Measurements from ENCODE around the gene PRR23A.

DNA sequence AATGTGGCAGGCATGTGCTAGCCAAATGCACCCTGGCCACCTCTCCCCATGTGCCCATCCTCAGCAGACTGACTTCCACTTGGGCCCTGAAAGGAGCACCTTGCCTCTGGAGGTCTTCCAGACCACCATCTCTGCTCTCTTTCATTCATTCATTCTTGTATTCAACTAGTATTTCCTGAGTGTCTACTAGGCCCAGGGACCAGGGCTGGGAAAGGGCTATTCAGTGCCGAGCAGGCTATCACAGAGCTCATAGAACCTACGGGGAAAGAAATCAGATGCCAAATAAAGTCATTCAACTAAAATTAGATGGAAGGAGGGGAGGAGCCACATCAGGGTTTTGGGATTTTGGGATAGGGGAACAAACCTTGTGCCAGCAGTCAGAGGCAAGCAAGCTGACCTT is 18.9 kb downstream of the PRR23A start:
- no peak for TF ChIP-seq YY1 (IDR thresholded peaks at IDR 0.05; ENCODE audit: low read depth, low read length)
- TF ChIP-seq, protein P1, sequence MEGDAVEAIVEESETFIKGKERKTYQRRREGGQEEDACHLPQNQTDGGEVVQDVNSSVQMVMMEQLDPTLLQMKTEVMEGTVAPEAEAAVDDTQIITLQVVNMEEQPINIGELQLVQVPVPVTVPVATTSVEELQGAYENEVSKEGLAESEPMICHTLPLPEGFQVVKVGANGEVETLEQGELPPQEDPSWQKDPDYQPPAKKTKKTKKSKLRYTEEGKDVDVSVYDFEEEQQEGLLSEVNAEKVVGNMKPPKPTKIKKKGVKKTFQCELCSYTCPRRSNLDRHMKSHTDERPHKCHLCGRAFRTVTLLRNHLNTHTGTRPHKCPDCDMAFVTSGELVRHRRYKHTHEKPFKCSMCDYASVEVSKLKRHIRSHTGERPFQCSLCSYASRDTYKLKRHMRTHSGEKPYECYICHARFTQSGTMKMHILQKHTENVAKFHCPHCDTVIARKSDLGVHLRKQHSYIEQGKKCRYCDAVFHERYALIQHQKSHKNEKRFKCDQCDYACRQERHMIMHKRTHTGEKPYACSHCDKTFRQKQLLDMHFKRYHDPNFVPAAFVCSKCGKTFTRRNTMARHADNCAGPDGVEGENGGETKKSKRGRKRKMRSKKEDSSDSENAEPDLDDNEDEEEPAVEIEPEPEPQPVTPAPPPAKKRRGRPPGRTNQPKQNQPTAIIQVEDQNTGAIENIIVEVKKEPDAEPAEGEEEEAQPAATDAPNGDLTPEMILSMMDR (IDR thresholded peaks at IDR 0.05; ENCODE audit: control extremely low read depth in 1 of 3, insufficient read depth in 1 of 3, low read depth in 1 of 3, low read length in 3 of 3): no peak
- TF ChIP-seq RNF2 (IDR thresholded peaks at IDR 0.05; ENCODE audit: borderline replicate concordance, low read depth, low read length, missing control alignments, poor library complexity, severe bottlenecking): no peak
- no peak for TF ChIP-seq TAF1 (IDR thresholded peaks at IDR 0.05; ENCODE audit: low read depth, low read length)
- TF ChIP-seq KDM5A (IDR thresholded peaks at IDR 0.05; ENCODE audit: low read length): no peak
- no peak for TF ChIP-seq CEBPB (IDR thresholded peaks at IDR 0.05; ENCODE audit: low read depth, low read length)
- no peak for TF ChIP-seq SP2 (IDR thresholded peaks at IDR 0.05; ENCODE audit: low read length)

Measured in H1 (cell line).